ENCODE data around the gene CCL17.
A peak's percentile ranks its signal among the peaks of the same experiment; 100 is the strongest.

The CCL17 gene

GRCh38 chr16:57377080-57377841, 27.3 kb upstream of the CCL17 start:
- Histone ChIP-seq H3K4me1 (ENCODE audit: control insufficient read depth, low read length) (peaks cover 13% of the 10 kb centered on the region), H3K27ac (ENCODE audit: low read depth, low read length) (no peak overlapping the region)

DNA sequence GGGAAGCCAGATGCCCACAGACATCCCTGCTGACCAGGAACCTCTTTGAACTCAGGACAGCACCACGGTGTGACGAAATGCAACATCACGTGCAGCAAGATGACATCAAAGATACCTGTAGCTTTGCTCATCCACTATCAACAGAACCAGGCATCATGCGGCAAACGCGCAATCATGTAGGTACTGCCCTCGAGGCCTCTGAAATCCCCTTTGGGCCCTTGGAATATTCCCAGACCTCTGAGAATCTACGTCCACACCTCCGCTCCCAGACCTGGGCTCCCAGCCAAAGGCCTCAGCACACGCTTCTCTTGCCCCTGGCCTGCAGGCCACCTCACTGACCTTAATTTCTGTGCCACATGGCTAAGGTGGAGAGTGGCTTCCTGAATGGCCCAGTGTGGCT, 25.0 kb upstream of the CCL17 start:
- Histone ChIP-seq H4K20me1 (ENCODE audit: control insufficient read depth, insufficient read depth, low read depth, low read length) (no peaks in the 10 kb centered on the region), H3K9me2 (replicated peaks; ENCODE audit: control insufficient read depth, low read length) (no peaks in the 10 kb centered on the region), H3K36me3 (ENCODE audit: control insufficient read depth, low read length) (no peaks in the 10 kb centered on the region), H3K79me2 (ENCODE audit: control insufficient read depth, low read length) (no peaks in the 10 kb centered on the region), H3K9me3 (ENCODE audit: control insufficient read depth, insufficient read depth, low read length) (no peaks in the 10 kb centered on the region), H3K4me2 (ENCODE audit: low read length) (no peak overlapping the region), H3K27me3 (ENCODE audit: control insufficient read depth, low read length) (peaks cover 23% of the 10 kb centered on the region), H3K4me3 (ENCODE audit: low read length) (no peak overlapping the region), H3F3A (ENCODE audit: control insufficient read depth, insufficient read depth) (no peaks in the 10 kb centered on the region), H3K4me1 (ENCODE audit: control insufficient read depth, low read length) (peaks cover 17% of the 10 kb centered on the region), H3K27ac (ENCODE audit: low read depth, low read length) (no peak overlapping the region)
- no peak for TF ChIP-seq EZH2phosphoT487 (IDR thresholded peaks at IDR 0.05; ENCODE audit: borderline replicate concordance, low read length)
- no peak for TF ChIP-seq CTCF (IDR thresholded peaks at IDR 0.05; ENCODE audit: low read depth, low read length, poor library complexity, severe bottlenecking)

More at GRCh38 chr16:57377080-57377841, 27.3 kb upstream of the CCL17 start:
- Histone ChIP-seq H3K4me3 (ENCODE audit: low read length) (no peak overlapping the region), H3K36me3 (ENCODE audit: control insufficient read depth, low read length) (no peaks in the 10 kb centered on the region), H3K9me2 (replicated peaks; ENCODE audit: control insufficient read depth, low read length) (no peaks in the 10 kb centered on the region), H4K20me1 (ENCODE audit: control insufficient read depth, insufficient read depth, low read depth, low read length) (no peaks in the 10 kb centered on the region), H3K4me2 (ENCODE audit: low read length) (peak overlapping the region; percentile 28), H3F3A (ENCODE audit: control insufficient read depth, insufficient read depth) (no peaks in the 10 kb centered on the region), H3K79me2 (ENCODE audit: control insufficient read depth, low read length) (no peaks in the 10 kb centered on the region), H3K27me3 (ENCODE audit: control insufficient read depth, low read length) (peaks cover 24% of the 10 kb centered on the region), H3K9me3 (ENCODE audit: control insufficient read depth, insufficient read depth, low read length) (no peaks in the 10 kb centered on the region)
- TF ChIP-seq EZH2phosphoT487 (IDR thresholded peaks at IDR 0.05; ENCODE audit: borderline replicate concordance, low read length) (no peak), CTCF (IDR thresholded peaks at IDR 0.05; ENCODE audit: low read depth, low read length, poor library complexity, severe bottlenecking) (no peak)

GRCh38 chr16:57380671-57381462, 23.7 kb upstream of the CCL17 start:
- H3K4me1 ChIP-seq (ENCODE audit: control insufficient read depth, low read length), result peaks cover 17% of the 10 kb centered on the region
- no peaks in the 10 kb centered on the region for H3K79me2 ChIP-seq (ENCODE audit: control insufficient read depth, low read length)
- H3F3A ChIP-seq (ENCODE audit: control insufficient read depth, insufficient read depth), result no peaks in the 10 kb centered on the region
- H3K9me3 ChIP-seq (ENCODE audit: control insufficient read depth, insufficient read depth, low read length), result no peaks in the 10 kb centered on the region
- H3K4me3 ChIP-seq (ENCODE audit: low read length), result no peak overlapping the region
- TF ChIP-seq EZH2phosphoT487 (IDR thresholded peaks at IDR 0.05; ENCODE audit: borderline replicate concordance, low read length) (no peak), CTCF (IDR thresholded peaks at IDR 0.05; ENCODE audit: low read depth, low read length, poor library complexity, severe bottlenecking) (no peak)
- H3K9me2 ChIP-seq (replicated peaks; ENCODE audit: control insufficient read depth, low read length), result no peaks in the 10 kb centered on the region
- H3K27me3 ChIP-seq (ENCODE audit: control insufficient read depth, low read length), result peaks cover 31% of the 10 kb centered on the region
- no peaks in the 10 kb centered on the region for H4K20me1 ChIP-seq (ENCODE audit: control insufficient read depth, insufficient read depth, low read depth, low read length)
- no peak overlapping the region for H3K4me2 ChIP-seq (ENCODE audit: low read length)
- H3K36me3 ChIP-seq (ENCODE audit: control insufficient read depth, low read length), result no peaks in the 10 kb centered on the region
- H3K27ac ChIP-seq (ENCODE audit: low read depth, low read length), result no peak overlapping the region
